Activated CD4-positive, alpha-beta T cell treated with anti-CD3 and anti-CD28 coated beads, Interleukin-2, amount 10 ng/mL, durations not matched to agents 7 days and 5 days (primary cell): ENCODE measurements around the gene OR51D1. TPM values are rescaled to one million over a fixed set of nuclear protein-coding genes. Genes with fewer than 3 reads are reported as not detected.

Experiments
- CTCF ChIA-PET: fragments of 350-600 bp; sonication (Branson Sonifier 250); formaldehyde crosslinking; loops from one replicate; lab custom pipeline; 2021; ENCODE audit warnings: antibody characterized with exemption; lab: Charles Lee
- POLR2A ChIA-PET: fragments of 350-600 bp; sonication (Branson Sonifier 250); formaldehyde crosslinking; loops from one replicate; lab custom pipeline; 2021; ENCODE audit warnings: antibody characterized with exemption; lab: Charles Lee
- DNase-seq: peaks from one replicate; pipeline ENCODE4 v3.0.0-alpha.2; 2020
- H3K27ac Mint-ChIP-seq: one replicate; pipeline ENCODE4 v1.8.0; 2021; ENCODE audit warnings: mild to moderate bottlenecking, moderate library complexity, mixed read lengths
- H3K27me3 Mint-ChIP-seq: one replicate; pipeline ENCODE4 v1.8.0; 2021; ENCODE audit warnings: mixed read lengths
- H3K36me3 Mint-ChIP-seq: one replicate; pipeline ENCODE4 v1.8.0; 2021; ENCODE audit warnings: low read depth, mixed read lengths
- H3K4me1 Mint-ChIP-seq: one replicate; pipeline ENCODE4 v1.8.0; 2021; ENCODE audit warnings: mixed read lengths
- H3K4me3 Mint-ChIP-seq: one replicate; pipeline ENCODE4 v1.8.0; 2021; ENCODE audit warnings: mild to moderate bottlenecking, moderate library complexity, mixed read lengths
- H3K9me3 Mint-ChIP-seq: one replicate; pipeline ENCODE4 v1.8.0; 2021; ENCODE audit warnings: mixed read lengths
- total RNA-seq, 2 experiments: library from RNA; stranded (reverse); gene quantifications; one replicate each; pipeline ENCODE4 v1.2.3, GENCODE V29; 2021

OR51D1 gene
- total RNA-seq, 2 experiments from 2014 or later = not detected

DNA sequence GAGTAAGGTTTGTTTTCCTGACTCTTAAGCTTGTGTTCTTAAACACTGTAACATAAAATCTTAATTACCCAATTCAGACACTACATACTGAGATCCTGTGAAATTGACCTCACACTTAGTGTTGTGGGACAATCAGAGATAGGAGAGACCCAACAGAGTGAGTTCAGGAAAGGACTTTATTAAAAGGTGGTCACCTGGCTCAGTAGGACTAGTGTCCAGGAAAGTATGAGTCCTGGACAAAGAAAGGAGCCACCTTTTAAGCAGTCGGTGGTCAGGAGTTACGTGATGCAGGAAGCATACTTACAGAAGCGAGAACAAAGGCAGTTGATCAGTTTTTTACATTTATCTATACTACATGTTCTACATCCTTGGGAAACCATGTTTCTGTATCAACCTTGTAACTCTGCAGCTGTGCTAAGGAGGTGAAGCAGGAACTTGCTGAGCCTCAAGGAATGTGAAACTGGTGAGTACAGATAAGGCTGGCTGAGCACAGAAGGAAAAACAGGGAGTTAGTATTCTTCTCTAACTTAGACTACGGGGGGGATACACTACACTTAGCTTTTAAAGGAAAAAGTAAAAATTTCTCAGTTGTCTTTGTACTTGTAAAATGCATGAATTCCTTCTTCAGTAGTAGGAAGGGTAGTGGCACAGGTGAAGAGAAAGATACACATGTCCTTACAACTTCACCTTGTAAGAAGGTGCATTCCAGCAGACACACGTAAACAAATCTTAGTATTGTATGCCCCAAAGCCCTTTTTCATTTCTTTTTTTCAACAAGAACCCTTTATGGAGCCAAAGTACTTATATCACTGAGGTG is 21.6 kb downstream of the OR51D1 start:
- H3K27me3 Mint-ChIP-seq = peaks cover 9% of the 10 kb centered on the region

DNA sequence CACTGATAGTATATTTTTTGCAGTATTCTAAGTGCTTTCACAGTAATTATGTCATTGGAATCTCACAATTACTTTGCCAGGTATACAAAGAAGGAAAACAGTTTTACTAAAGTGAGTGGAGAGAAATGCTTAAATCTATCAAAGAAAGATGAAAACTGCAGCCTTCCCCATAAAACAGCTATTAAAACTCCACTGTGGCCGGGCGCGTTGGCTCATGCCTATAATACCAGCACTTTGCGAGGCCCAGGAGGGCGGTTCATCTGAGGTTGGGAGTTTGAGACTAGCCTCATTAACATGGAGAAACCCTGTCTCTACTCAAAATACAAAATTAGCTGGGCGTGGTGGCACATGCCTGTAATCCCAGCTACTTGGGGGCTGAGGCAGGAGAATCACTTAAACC is 25.6 kb downstream of the OR51D1 start:
- Mint-ChIP-seq H3K4me3 (no peak overlapping the region), H3K4me1 (no peaks in the 10 kb centered on the region), H3K27me3 (peaks cover 19% of the 10 kb centered on the region), H3K9me3 (no peaks in the 10 kb centered on the region), H3K36me3 (no peaks in the 10 kb centered on the region), H3K27ac (no peak overlapping the region)
- ChIA-PET CTCF (no interaction called here), POLR2A (no interaction called here)
- no peak for DNase-seq

More for the DNA sequence above, 21.6 kb downstream of the OR51D1 start:
- Mint-ChIP-seq H3K27ac (no peak overlapping the region), H3K4me3 (no peak overlapping the region), H3K36me3 (no peaks in the 10 kb centered on the region), H3K4me1 (no peaks in the 10 kb centered on the region), H3K9me3 (no peaks in the 10 kb centered on the region)
- POLR2A ChIA-PET = no interaction called here
- DNase-seq = no peak
- CTCF ChIA-PET = no interaction called here

DNA sequence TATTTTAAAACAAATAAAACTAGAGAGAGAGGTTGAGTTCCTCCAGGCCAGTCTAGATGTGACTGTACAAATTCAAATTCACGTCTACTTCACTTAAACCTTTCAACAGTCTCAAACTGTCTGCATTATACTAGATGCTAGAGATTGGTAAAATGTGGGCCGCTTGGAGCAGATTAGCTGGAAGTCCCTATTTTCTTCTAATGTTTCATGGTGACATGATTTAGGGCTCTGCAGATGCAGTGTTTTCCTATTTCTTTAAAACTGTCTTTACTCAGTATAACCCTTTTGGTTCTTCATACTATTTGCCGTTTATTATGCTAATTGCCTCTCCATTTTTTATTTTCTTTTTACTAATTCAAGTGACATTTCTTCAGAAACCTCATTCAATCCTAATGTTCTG is 26.9 kb downstream of the OR51D1 start:
- H3K4me1 Mint-ChIP-seq = no peaks in the 10 kb centered on the region

GRCh38 chr11:4664786-4665185 is 27.5 kb downstream of the OR51D1 start:
- H3K27ac Mint-ChIP-seq = no peak overlapping the region
- no peak overlapping the region for H3K4me3 Mint-ChIP-seq
- H3K4me1 Mint-ChIP-seq = no peaks in the 10 kb centered on the region
- H3K9me3 Mint-ChIP-seq = no peaks in the 10 kb centered on the region
- H3K36me3 Mint-ChIP-seq = no peaks in the 10 kb centered on the region
- CTCF ChIA-PET = no interaction called here
- POLR2A ChIA-PET = no interaction called here
- H3K27me3 Mint-ChIP-seq = peaks cover 18% of the 10 kb centered on the region
- DNase-seq = no peak

More for the DNA sequence above, 26.9 kb downstream of the OR51D1 start:
- no peak overlapping the region for H3K4me3 Mint-ChIP-seq
- no peak overlapping the region for H3K27ac Mint-ChIP-seq
- ChIA-PET CTCF (no interaction called here), POLR2A (no interaction called here)
- H3K9me3 Mint-ChIP-seq = no peaks in the 10 kb centered on the region
- H3K27me3 Mint-ChIP-seq = peaks cover 15% of the 10 kb centered on the region
- H3K36me3 Mint-ChIP-seq = no peaks in the 10 kb centered on the region
- DNase-seq = no peak

- Mint-ChIP-seq H3K27ac (no peak overlapping the region), H3K4me3 (no peak overlapping the region), H3K9me3 (no peaks in the 10 kb centered on the region), H3K4me1 (no peaks in the 10 kb centered on the region), H3K27me3 (peaks cover 18% of the 10 kb centered on the region), H3K36me3 (no peaks in the 10 kb centered on the region)
- CTCF ChIA-PET = no interaction called here
- no peak for DNase-seq
- POLR2A ChIA-PET = no interaction called here
Observed at GRCh38 chr11:4665424-4665823, 28.1 kb downstream of the OR51D1 start.

DNA sequence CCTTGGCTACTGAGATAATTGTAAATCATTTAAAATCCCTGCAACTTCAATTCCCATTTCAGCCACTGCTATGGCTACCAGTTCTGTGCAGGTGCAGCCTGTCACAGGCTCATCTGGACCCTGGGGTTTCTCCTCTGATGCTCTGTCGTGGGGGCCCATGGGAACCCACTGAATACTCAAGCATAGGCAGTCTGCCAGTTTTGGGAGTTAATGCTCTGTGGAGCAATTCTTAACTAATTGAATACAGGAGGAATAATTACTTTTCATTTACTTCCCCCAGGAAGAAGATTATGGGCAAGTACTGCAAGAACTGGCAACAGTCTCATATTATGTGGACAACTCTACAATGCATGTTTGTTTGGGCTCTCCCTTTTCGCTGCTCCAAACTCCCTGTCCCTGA is 34.5 kb downstream of the OR51D1 start:
- ChIA-PET CTCF (no interaction called here), POLR2A (no interaction called here)
- Mint-ChIP-seq H3K27ac (no peak overlapping the region), H3K4me3 (no peak overlapping the region), H3K36me3 (no peaks in the 10 kb centered on the region), H3K9me3 (no peaks in the 10 kb centered on the region), H3K27me3 (peaks cover 15% of the 10 kb centered on the region), H3K4me1 (no peaks in the 10 kb centered on the region)
- no peak for DNase-seq

- H3K27ac Mint-ChIP-seq = no peak overlapping the region
- ChIA-PET POLR2A (no interaction called here), CTCF (no interaction called here)
- H3K4me1 Mint-ChIP-seq = no peaks in the 10 kb centered on the region
- no peak for DNase-seq
- H3K27me3 Mint-ChIP-seq = peaks cover 12% of the 10 kb centered on the region
- no peaks in the 10 kb centered on the region for H3K36me3 Mint-ChIP-seq
- H3K9me3 Mint-ChIP-seq = no peaks in the 10 kb centered on the region
- no peak overlapping the region for H3K4me3 Mint-ChIP-seq
Observed at GRCh38 chr11:4672470-4672869, 35.2 kb downstream of the OR51D1 start.

DNA sequence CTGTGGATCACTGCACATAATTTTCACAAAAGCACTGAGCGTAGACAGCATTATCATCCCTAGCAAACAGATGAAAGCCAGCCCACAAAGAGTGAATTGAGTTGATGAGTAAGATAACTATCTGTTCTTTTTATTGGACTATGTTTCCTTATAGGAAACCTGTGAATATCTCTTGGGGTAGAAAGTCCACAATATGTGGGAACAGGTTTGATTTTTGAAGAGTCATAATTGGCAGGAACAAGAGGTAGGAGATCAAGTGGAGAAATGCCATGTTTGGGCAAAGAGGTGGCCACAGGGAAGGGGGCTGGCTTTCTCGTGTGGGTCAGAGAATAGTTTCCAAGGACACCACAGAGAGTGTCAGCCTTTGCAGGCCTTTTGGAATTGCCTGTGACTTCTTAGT is 36.5 kb downstream of the OR51D1 start:
- no peak overlapping the region for H3K27ac Mint-ChIP-seq
- ChIA-PET POLR2A (no interaction called here), CTCF (interaction anchor here (0.6 kb wide), 1 partner anchor 1236 kb away, joined by 5 read pairs; no protein-coding TSS in a partner anchor)
- H3K9me3 Mint-ChIP-seq = no peaks in the 10 kb centered on the region
- DNase-seq = no peak
- no peaks in the 10 kb centered on the region for H3K36me3 Mint-ChIP-seq
- H3K4me1 Mint-ChIP-seq = no peaks in the 10 kb centered on the region
- peaks cover 10% of the 10 kb centered on the region for H3K27me3 Mint-ChIP-seq
- H3K4me3 Mint-ChIP-seq = no peak overlapping the region

GRCh38 chr11:4677948-4678347 is 40.7 kb downstream of the OR51D1 start:
- Mint-ChIP-seq H3K4me3 (no peak overlapping the region), H3K27me3 (peaks cover 3% of the 10 kb centered on the region), H3K36me3 (no peaks in the 10 kb centered on the region), H3K4me1 (no peaks in the 10 kb centered on the region), H3K27ac (no peak overlapping the region), H3K9me3 (no peaks in the 10 kb centered on the region)
- no peak for DNase-seq
- CTCF ChIA-PET = no interaction called here
- POLR2A ChIA-PET = no interaction called here

DNA sequence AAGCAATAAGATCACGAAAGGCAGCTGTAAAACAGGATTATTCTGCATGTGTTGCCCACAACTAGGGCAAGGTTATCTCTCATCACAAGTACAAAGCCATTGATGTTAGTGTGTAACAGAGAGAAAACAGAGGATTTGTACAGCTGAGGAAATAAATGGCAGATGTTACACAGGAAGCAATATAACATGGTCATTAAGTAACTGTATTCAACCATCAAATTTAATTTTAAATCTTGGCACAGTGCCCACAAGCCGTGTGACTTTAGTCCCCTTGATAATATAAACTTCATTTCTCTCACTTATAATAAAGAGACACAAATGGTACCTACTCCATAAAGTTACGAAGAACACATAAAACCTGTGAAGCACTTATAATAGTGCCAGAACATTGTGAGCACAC is 43.1 kb downstream of the OR51D1 start:
- no peaks in the 10 kb centered on the region for H3K27me3 Mint-ChIP-seq
- no peaks in the 10 kb centered on the region for H3K4me1 Mint-ChIP-seq
- no peaks in the 10 kb centered on the region for H3K9me3 Mint-ChIP-seq
- POLR2A ChIA-PET = no interaction called here
- H3K36me3 Mint-ChIP-seq = no peaks in the 10 kb centered on the region
- no peak for DNase-seq
- H3K4me3 Mint-ChIP-seq = no peak overlapping the region
- no peak overlapping the region for H3K27ac Mint-ChIP-seq
- CTCF ChIA-PET = no interaction called here

DNA sequence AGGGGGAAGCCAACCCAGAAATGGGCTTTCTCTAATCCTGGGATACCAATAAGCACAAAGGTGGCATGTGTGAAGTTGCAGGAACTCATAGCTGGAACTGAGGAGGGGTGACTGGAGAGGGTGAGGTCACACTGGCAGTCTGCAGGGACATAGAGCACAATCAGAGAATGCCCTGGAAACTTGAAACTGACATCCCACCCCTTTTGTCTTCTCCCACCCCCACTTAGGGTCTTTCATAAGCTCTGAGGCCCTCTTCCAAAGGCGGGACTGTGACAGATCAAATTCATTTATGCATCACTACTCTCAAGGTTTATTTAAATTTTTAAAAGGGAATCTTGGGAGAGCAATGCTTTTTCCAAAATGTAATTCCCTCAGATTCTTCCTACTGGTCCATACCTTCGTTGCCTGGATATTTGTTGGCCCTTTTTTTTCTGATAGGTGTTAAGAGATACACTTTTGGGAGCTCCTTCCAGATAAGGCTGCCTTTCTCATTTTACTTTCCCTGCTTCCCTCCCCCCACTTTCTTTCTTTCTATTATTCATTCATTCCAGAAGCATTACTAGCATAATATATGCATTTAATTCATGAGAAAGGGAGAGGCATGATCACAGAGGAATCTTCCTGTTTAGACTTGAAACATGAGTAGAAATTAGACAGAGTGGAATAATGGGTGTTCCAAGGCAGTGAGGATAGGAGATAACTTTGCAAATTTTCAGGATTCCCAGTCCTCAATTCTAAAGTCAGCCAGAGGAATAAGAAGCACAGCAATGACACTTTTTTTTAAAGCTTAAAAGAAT is 45.5 kb downstream of the OR51D1 start:
- no peaks in the 10 kb centered on the region for H3K27me3 Mint-ChIP-seq

GRCh38 chr11:4684631-4685285 is 47.5 kb downstream of the OR51D1 start:
- POLR2A ChIA-PET = no interaction called here
- Mint-ChIP-seq H3K36me3 (no peaks in the 10 kb centered on the region), H3K27me3 (no peaks in the 10 kb centered on the region), H3K9me3 (no peaks in the 10 kb centered on the region), H3K4me1 (no peaks in the 10 kb centered on the region), H3K4me3 (no peak overlapping the region), H3K27ac (no peak overlapping the region)
- CTCF ChIA-PET = no interaction called here
- DNase-seq = no peak

More for the DNA sequence above, 45.5 kb downstream of the OR51D1 start:
- no peak overlapping the region for H3K27ac Mint-ChIP-seq
- H3K4me3 Mint-ChIP-seq = no peak overlapping the region
- no peak for DNase-seq
- ChIA-PET POLR2A (no interaction called here), CTCF (interaction anchor here (1.4 kb wide), 1 partner anchor 46 kb away, joined by 5 read pairs; the partner anchor contains the start of gene OR51D1)
- no peaks in the 10 kb centered on the region for H3K4me1 Mint-ChIP-seq
- H3K9me3 Mint-ChIP-seq = no peaks in the 10 kb centered on the region
- H3K36me3 Mint-ChIP-seq = no peaks in the 10 kb centered on the region
